Adipocyte (in vitro differentiated cells): ENCODE data around the gene STAC3.

Source experiments
- DNase-seq: peaks from one replicate; pipeline ENCODE4 v3.0.0-alpha.2; 2015; ENCODE audit warnings: low read depth
- H3K27me3 ChIP-seq: replicated peaks from 2 replicates; pipeline ENCODE4 v1.7.0; 2013; ENCODE audit warnings: mild to moderate bottlenecking, low read length, moderate library complexity; ENCODE audit not compliant: control insufficient read depth, insufficient read depth
- H3K36me3 ChIP-seq: 2 replicates; pipeline ENCODE4 v1.7.0; 2013; ENCODE audit warnings: low read length, mild to moderate bottlenecking, moderate library complexity; ENCODE audit not compliant: control insufficient read depth, insufficient read depth, severe bottlenecking
- H3K4me1 ChIP-seq: 2 replicates; pipeline ENCODE4 v1.7.0; 2013; ENCODE audit warnings: mild to moderate bottlenecking, low read length, moderate library complexity; ENCODE audit not compliant: control insufficient read depth, insufficient read depth
- H3K4me3 ChIP-seq: 2 replicates; pipeline ENCODE4 v1.7.0; 2013; ENCODE audit warnings: mild to moderate bottlenecking, low read length, moderate library complexity
- H3K9ac ChIP-seq: 2 replicates; pipeline ENCODE4 v1.7.0; 2013; ENCODE audit warnings: mild to moderate bottlenecking, low read length, moderate library complexity
- H3K9me3 ChIP-seq: 2 replicates; pipeline ENCODE4 v1.7.0; 2013; ENCODE audit warnings: mild to moderate bottlenecking, low read length, moderate library complexity; ENCODE audit not compliant: control insufficient read depth

STAC3 gene

DNA sequence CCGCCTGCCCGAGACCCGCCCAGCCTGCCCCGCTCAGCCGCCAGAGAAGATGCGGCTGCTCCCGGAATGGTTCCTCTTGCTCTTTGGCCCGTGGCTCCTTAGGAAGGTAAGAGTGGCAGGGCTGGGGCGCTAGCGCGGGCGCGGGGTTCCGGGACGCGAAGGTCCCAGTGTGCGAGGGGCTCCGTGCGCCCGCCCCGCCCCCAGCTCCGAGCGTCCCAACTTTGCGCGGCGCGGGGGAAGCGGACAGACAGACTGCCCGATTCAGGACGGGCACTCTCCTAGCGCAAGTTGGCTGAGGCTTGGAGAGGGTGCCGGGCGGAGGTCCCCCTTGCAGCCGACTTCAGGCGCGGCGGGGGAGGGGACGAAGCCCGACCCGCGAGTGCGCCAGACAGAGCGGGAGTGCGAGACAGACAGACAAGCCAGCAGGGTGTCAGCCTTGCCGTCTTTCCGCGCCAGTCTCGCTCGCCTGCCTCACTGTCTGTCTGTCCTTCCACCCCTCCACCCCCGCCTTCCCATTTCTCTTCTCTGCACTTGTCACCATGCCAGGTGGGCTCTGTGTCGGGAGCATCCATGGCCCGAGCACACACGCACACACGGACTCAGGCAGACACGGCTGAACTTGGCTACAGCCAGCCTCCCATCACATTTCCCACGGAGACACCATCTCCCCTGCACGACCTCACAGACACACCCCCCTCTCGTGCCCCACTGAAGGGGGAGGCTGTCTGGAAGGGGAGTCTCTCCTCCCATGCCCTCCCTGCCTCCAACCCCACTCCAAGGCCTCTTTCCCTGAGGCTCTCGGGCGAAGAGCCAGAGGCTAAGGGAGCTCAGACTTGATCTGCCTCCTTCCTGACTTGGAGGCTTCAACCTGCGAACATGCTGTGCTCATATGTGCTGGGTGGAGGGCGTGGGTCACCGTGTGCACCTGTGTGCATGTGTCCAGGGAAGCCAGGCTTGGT is 33.8 kb downstream of the STAC3 start:
- DNase-seq: peak; percentile 70
- Histone ChIP-seq H3K27me3 (peaks cover 7% of the 10 kb centered on the region), H3K4me3 (peak overlapping the region; percentile 70), H3K9ac (peak overlapping the region; percentile 68), H3K36me3 (peaks cover 17% of the 10 kb centered on the region), H3K4me1 (peaks cover 49% of the 10 kb centered on the region), H3K9me3 (no peaks in the 10 kb centered on the region)

DNA sequence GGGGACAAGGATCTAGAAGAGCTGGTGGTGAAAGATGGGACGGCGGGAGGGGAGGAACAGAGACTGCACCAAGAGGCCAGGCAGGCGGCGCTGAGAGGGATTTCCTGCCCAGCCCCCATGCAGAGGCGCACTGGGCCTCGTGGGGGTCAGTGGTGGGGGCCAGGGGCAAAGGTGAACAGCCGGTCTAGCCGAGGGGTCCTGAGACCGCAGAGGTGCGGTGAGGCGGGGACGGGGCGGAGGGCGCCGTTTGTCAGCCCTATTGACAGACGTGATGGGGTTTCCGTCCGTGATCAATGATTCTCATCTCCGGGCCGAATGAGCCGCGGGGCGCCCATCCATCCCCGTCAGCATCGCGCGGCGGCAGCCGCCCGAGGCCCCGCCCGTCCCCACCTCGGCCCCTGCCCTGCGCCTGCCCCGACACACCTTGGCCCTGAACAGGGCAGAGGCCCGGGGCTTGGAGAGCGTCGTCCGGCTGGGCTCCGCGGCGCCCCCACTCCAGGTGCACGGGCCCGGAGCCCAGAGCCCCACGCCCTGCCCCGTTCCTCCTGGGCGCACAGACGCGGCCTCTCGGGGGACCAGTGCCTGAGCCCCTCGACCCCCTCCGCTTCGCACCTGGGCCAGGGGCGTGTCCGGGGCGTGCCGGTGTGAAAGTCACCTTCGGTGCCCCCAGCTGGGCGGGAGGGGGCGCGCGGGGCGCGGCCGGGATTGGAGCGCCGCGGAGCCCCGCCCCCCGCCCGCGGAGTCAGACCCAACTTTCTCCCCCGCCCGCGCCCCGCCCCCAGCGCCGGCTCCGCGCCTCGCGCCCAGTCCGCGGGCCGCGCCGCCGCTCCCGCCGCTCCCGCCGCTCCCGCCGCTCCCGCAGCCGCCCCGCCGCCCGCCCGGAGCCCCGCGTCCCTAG is 34.7 kb downstream of the STAC3 start, which contains the start of gene NXPH4:
TSS of gene NXPH4 (plus strand) at position 781 of the 898 bp plus-strand sequence. CDS start 176 bp downstream, outside the sequence.
- Histone ChIP-seq H3K9me3 (no peaks in the 10 kb centered on the region), H3K9ac (peak within 1 kb of the TSS; percentile 68), H3K4me1 (peaks cover 53% of the 10 kb centered on the region), H3K27me3 (peaks cover 7% of the 10 kb centered on the region), H3K36me3 (peaks cover 27% of the 10 kb centered on the region), H3K4me3 (peak within 1 kb of the TSS; percentile 70)
- peak; percentile 69 for DNase-seq

DNA sequence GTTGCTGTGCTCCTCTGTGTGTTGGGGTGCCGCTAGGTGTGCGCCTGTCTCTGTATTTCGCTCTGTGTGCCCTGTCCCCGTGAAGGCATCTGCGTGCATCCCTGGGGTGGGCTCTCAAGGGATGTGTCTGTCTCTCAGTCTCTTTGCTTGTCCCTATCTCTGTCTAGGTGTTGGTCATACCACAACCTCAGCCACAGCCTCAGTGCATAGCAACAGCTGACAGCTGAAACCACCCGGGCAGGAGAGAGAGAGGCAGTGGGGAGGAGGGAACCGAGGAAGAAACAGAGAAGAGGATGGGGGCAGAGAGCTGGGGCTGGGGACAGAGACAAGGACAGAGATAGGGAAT is 35.3 kb downstream of the STAC3 start:
- Histone ChIP-seq H3K9ac (peak overlapping the region; percentile 2), H3K4me3 (peak overlapping the region; percentile 56), H3K9me3 (no peaks in the 10 kb centered on the region), H3K36me3 (peaks cover 33% of the 10 kb centered on the region), H3K4me1 (peaks cover 53% of the 10 kb centered on the region), H3K27me3 (peaks cover under 1% of the 10 kb centered on the region)
- DNase-seq: peak; percentile 51

DNA sequence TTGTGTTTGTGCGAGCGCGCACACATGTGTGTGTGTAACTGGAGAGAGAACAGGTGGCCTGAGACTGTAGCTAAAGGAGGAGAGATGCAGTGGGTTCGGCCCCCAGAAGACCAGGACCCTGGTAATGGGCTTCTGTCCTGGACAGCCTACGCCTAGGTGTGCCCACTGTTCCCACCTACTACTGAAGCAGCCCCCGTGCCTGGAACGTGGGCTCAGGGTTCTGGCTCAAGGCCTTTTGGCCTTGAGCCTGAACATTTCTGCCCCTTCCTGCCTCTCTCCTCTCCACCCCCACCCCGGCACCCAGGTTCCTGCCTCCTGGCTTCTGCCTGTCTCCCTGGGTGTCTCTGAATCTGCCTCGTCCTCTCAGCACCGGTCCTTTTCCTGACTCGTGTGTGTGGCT is 35.9 kb downstream of the STAC3 start:
- DNase-seq: no peak
- Histone ChIP-seq H3K9ac (peak overlapping the region; percentile 61), H3K27me3 (no peaks in the 10 kb centered on the region), H3K9me3 (no peaks in the 10 kb centered on the region), H3K4me3 (no peak overlapping the region), H3K36me3 (peaks cover 38% of the 10 kb centered on the region), H3K4me1 (peaks cover 53% of the 10 kb centered on the region)

DNA sequence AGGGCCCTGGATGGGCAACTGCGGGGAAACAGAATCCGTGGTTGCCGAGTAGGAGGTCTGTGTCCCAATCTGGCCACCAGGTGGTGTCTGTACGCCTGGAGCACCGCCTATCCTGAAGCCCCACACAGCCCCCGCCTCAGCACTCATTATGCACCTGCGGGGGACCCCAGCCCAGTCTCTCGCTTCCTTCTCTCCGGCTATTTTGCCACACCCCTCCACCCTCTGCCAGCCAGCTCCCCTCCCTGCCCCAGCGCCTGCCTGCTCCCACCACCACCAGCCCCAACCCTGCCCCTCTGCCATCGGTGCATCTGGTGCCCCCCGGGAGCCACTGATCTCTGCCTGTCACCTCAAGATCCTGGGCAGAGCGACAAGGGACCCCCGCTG is 36.6 kb downstream of the STAC3 start:
- H3K36me3 ChIP-seq: peaks cover 44% of the 10 kb centered on the region
- peak; percentile 83 for DNase-seq
- no peak overlapping the region for H3K4me3 ChIP-seq
- H3K27me3 ChIP-seq: no peaks in the 10 kb centered on the region
- H3K9ac ChIP-seq: peak overlapping the region; percentile 61
- H3K9me3 ChIP-seq: no peaks in the 10 kb centered on the region
- peaks cover 53% of the 10 kb centered on the region for H3K4me1 ChIP-seq

DNA sequence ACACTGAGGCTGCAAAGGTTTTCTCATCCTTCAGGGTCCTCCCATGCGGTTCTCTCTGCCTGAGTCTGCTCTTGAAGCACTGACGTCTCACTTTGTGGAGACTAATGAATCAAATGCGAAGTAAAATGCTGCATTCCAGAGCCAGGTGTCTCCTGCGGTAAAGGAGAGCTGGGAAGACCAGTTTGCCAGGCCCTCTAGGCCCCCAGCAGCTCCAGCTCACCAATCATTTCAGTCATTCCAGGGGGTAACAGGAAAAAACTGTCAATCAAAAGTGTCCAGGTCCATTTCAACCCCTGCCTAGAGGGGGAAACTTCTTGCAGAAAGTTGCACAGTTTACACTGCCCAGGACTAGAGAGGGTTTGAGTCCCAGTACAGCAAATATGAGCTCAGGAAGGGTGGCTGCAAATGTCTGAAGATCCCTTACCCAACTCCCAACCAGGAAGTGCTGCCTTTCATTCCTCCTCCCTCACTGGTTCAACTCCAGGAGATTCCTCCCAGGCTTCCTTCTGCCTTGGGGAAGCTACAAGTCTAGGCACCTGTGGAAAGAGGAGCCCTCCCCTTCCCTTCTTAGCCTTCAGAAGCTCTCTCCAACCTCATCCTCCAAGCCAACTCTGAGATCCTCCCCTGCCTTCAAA is 37.1 kb downstream of the STAC3 start:
- Histone ChIP-seq H3K9ac (peak overlapping the region; percentile 61), H3K4me1 (peaks cover 49% of the 10 kb centered on the region), H3K36me3 (peaks cover 50% of the 10 kb centered on the region), H3K4me3 (no peak overlapping the region), H3K9me3 (no peaks in the 10 kb centered on the region), H3K27me3 (no peaks in the 10 kb centered on the region)
- DNase-seq: no peak

DNA sequence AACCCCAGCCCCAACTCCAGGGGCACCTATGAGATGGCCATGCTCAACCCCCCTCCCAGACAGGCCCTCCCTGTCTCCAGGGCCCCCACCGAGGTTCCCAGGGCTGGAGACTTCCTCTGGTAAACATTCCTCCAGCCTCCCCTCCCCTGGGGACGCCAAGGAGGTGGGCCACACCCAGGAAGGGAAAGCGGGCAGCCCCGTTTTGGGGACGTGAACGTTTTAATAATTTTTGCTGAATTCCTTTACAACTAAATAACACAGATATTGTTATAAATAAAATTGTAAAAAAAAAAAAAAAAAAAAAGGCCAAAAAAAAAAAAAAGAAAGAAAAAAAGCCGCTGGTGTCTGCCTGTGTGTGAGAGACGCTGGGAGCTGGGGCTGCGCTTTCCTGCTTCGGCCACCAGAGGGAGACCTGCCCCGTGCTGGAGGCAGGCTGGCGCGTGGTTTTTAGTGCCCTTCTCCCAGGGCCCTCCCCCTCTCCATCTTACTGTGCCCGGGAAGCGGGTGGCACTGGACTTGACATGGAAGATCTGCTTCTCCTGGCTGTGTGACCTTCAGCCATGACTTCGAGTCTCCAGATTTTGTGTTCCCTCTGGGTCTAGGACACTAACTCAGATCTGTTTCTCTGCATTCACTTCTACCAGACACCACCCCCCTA is 37.8 kb downstream of the STAC3 start:
- Histone ChIP-seq H3K27me3 (no peaks in the 10 kb centered on the region), H3K9me3 (no peaks in the 10 kb centered on the region), H3K9ac (peak overlapping the region; percentile 61), H3K4me1 (peaks cover 42% of the 10 kb centered on the region), H3K36me3 (peaks cover 56% of the 10 kb centered on the region), H3K4me3 (no peak overlapping the region)
- DNase-seq: peak; percentile 94

DNA sequence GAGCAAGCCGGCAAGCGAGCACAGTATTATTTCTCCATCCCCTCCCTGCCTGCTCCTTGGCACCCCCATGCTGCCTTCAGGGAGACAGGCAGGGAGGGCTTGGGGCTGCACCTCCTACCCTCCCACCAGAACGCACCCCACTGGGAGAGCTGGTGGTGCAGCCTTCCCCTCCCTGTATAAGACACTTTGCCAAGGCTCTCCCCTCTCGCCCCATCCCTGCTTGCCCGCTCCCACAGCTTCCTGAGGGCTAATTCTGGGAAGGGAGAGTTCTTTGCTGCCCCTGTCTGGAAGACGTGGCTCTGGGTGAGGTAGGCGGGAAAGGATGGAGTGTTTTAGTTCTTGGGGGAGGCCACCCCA is 38.3 kb downstream of the STAC3 start:
- Histone ChIP-seq H3K9ac (peak overlapping the region; percentile 34), H3K9me3 (no peaks in the 10 kb centered on the region), H3K4me1 (peaks cover 37% of the 10 kb centered on the region), H3K4me3 (no peak overlapping the region), H3K27me3 (no peaks in the 10 kb centered on the region), H3K36me3 (peaks cover 62% of the 10 kb centered on the region)
- no peak for DNase-seq

DNA sequence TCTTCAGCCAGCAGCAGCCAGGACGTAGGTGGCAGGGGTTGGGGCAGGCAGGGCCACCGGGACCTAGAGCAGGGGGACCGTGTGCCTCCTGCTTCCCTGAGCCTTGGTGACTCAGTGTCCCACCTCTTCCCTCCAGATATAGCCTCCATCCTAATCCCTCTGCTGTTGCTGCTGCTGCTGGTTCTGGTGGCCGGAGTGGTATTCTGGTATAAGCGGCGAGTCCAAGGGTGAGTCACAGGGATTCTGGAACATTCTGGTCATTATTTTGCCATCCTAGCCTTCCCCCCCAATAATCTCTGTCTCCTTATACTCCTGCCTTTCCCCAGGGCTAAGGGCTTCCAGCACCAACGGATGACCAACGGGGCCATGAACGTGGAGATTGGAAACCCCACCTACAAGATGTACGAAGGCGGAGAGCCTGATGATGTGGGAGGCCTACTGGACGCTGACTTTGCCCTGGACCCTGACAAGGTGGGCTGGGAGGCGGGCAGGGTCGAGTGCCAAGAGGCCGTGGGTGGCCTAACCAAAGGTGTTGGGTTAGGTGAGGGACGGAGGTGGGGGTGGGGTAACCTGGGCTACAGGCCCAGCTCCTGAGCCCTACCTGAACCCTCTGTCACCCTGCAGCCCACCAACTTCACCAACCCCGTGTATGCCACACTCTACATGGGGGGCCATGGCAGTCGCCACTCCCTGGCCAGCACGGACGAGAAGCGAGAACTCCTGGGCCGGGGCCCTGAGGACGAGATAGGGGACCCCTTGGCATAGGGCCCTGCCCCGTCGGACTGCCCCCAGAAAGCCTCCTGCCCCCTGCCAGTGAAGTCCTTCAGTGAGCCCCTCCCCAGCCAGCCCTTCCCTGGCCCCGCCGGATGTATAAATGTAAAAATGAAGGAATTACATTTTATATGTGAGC is 38.9 kb downstream of the STAC3 start:
- Histone ChIP-seq H3K36me3 (peaks cover 67% of the 10 kb centered on the region), H3K9ac (peak overlapping the region; percentile 39)
- DNase-seq: no peak

More for the DNA sequence above, 38.9 kb downstream of the STAC3 start:
- Histone ChIP-seq H3K27me3 (no peaks in the 10 kb centered on the region), H3K9me3 (no peaks in the 10 kb centered on the region), H3K4me1 (peaks cover 31% of the 10 kb centered on the region), H3K4me3 (no peak overlapping the region)
